Smooth muscle cell (in vitro differentiated cells): ENCODE results near the gene PPP2R1B. TPM values are rescaled to one million over a fixed set of nuclear protein-coding genes. Genes with fewer than 3 reads are reported as not detected.

Experiments used
- DNase-seq: peaks from one replicate; lab custom pipeline; 2025; ENCODE audit not compliant: unreplicated experiment; lab: John Stamatoyannopoulos, UW
- H2AFZ ChIP-seq: fragments of 200-600 bp; sonication (generic); 2 replicates; pipeline ENCODE4 v1.6.0; 2016; ENCODE audit warnings: antibody characterized with exemption, low read depth, mild to moderate bottlenecking
- H3F3A ChIP-seq: fragments of 200-600 bp; sonication (generic); 2 replicates; pipeline ENCODE4 v1.6.0; 2017; ENCODE audit warnings: antibody characterized with exemption, low read depth
- H3K27ac ChIP-seq: fragments of 200-600 bp; sonication (generic); 2 replicates; pipeline ENCODE4 v1.5.1; 2016; ENCODE audit warnings: low read depth, mild to moderate bottlenecking
- H3K27me3 ChIP-seq: fragments of 200-600 bp; sonication (generic); 2 replicates; pipeline ENCODE4 v1.6.1; 2016; ENCODE audit warnings: low read depth, mild to moderate bottlenecking
- H3K36me3 ChIP-seq: fragments of 200-600 bp; sonication (generic); 2 replicates; pipeline ENCODE4 v1.5.1; 2016; ENCODE audit warnings: low read depth
- H3K4me1 ChIP-seq: fragments of 200-600 bp; sonication (generic); 2 replicates; pipeline ENCODE4 v1.5.1; 2016; ENCODE audit warnings: low read depth
- H3K4me2 ChIP-seq: fragments of 200-600 bp; sonication (generic); 2 replicates; pipeline ENCODE4 v1.6.0; 2016; ENCODE audit warnings: mild to moderate bottlenecking
- H3K4me3 ChIP-seq: fragments of 200-600 bp; sonication (generic); 2 replicates; pipeline ENCODE4 v1.5.1; 2016; ENCODE audit warnings: mild to moderate bottlenecking
- H3K79me2 ChIP-seq: fragments of 200-600 bp; sonication (generic); 2 replicates; pipeline ENCODE4 v1.6.0; 2016; ENCODE audit warnings: low read depth, mild to moderate bottlenecking
- H3K9ac ChIP-seq: fragments of 200-600 bp; sonication (generic); 2 replicates; pipeline ENCODE4 v1.6.0; 2016; ENCODE audit warnings: low read depth
- H3K9me3 ChIP-seq: fragments of 200-600 bp; sonication (generic); replicated peaks from 2 replicates; pipeline ENCODE4 v1.5.1; 2016; ENCODE audit warnings: low read depth
- H4K20me1 ChIP-seq: fragments of 200-600 bp; sonication (generic); 2 replicates; pipeline ENCODE4 v1.6.0; 2016; ENCODE audit warnings: low read depth
- CTCF ChIP-seq: fragments of 200-600 bp; sonication (generic); IDR thresholded peaks from 2 replicates; pipeline ENCODE4 v1.5.1; 2017; ENCODE audit warnings: borderline replicate concordance, mild to moderate bottlenecking, antibody characterized with exemption; ENCODE audit not compliant: insufficient read depth, poor library complexity, severe bottlenecking
- WGBS: methylation state at CpG from one replicate; pipeline ENCODE4 v1.1.7; 2016; ENCODE audit warnings: low lambda C conversion rate; 5-methylcytosine and 5-hydroxymethylcytosine counted together
- polyA plus RNA-seq: library from polyadenylated mRNA; unstranded; fragments of >200 nt; fragmentation: Nextera tagmentation; extraction: Ambion mirVana; gene quantifications from 2 replicates; pipeline ENCODE4 v1.2.1, GENCODE V29; 2016
- total RNA-seq: library from RNA; depleted of rRNA; stranded (reverse); fragments of >200 nt; gene quantifications from 2 replicates; pipeline ENCODE4 v1.2.3, GENCODE V29; 2014

PPP2R1B gene
- total and polyA plus RNA-seq, 2 experiments from 2014 or later, result 13.1 to 29.5 TPM

GRCh38 chr11:111734954-111735261 lies 31.3 kb downstream of the PPP2R1B start:
- Histone ChIP-seq H3K79me2 (no peaks in the 10 kb centered on the region), H3K9me3 (no peaks in the 10 kb centered on the region), H4K20me1 (no peaks in the 10 kb centered on the region), H2AFZ (no peak overlapping the region), H3K27me3 (no peaks in the 10 kb centered on the region), H3K4me2 (no peak overlapping the region), H3K36me3 (no peaks in the 10 kb centered on the region), H3F3A (peaks cover 7% of the 10 kb centered on the region), H3K27ac (peak overlapping the region; percentile 95), H3K9ac (peak overlapping the region; percentile 53), H3K4me1 (peaks cover 13% of the 10 kb centered on the region), H3K4me3 (no peak overlapping the region)
- DNase-seq, result no peak
- no peak for TF ChIP-seq CTCF
- WGBS, result 89% methylated on average over 6 of the region's 6 CpGs

GRCh38 chr11:111734101-111734953 lies 31.9 kb downstream of the PPP2R1B start:
- H3K27ac ChIP-seq, result peak overlapping the region; percentile 95
- no peaks in the 10 kb centered on the region for H3K36me3 ChIP-seq
- H3F3A ChIP-seq, result peaks cover 7% of the 10 kb centered on the region
- 90% methylated on average over 8 of the region's 8 CpGs for WGBS
- no peak overlapping the region for H2AFZ ChIP-seq
- peak overlapping the region; percentile 75 for H3K9ac ChIP-seq
- no peaks in the 10 kb centered on the region for H3K27me3 ChIP-seq
- H3K9me3 ChIP-seq, result no peaks in the 10 kb centered on the region
- TF ChIP-seq CTCF, result no peak
- H3K79me2 ChIP-seq, result no peaks in the 10 kb centered on the region
- no peak overlapping the region for H3K4me3 ChIP-seq
- DNase-seq, result no peak
- no peaks in the 10 kb centered on the region for H4K20me1 ChIP-seq
- no peak overlapping the region for H3K4me2 ChIP-seq
- peaks cover 13% of the 10 kb centered on the region for H3K4me1 ChIP-seq

- no peaks in the 10 kb centered on the region for H3K9me3 ChIP-seq
- no peaks in the 10 kb centered on the region for H3K27me3 ChIP-seq
- peaks cover 13% of the 10 kb centered on the region for H3K4me1 ChIP-seq
- peak overlapping the region; percentile 75 for H3K9ac ChIP-seq
- H3K4me2 ChIP-seq, result peak overlapping the region; percentile 46
- no peak for DNase-seq
- H3K27ac ChIP-seq, result peak overlapping the region; percentile 95
- no peaks in the 10 kb centered on the region for H3K79me2 ChIP-seq
- H3K4me3 ChIP-seq, result no peak overlapping the region
- peaks cover 7% of the 10 kb centered on the region for H3F3A ChIP-seq
- 89% methylated on average over 9 of the region's 9 CpGs for WGBS
- H2AFZ ChIP-seq, result no peak overlapping the region
- no peaks in the 10 kb centered on the region for H3K36me3 ChIP-seq
- no peaks in the 10 kb centered on the region for H4K20me1 ChIP-seq
- TF ChIP-seq CTCF, result no peak
Measured at GRCh38 chr11:111733611-111734088, 32.5 kb downstream of the PPP2R1B start.
